Common myeloid progenitor, CD34-positive (primary cell): ENCODE results near the gene LMBR1L.

Experiments
- CTCF ChIA-PET: fragments of 350-600 bp; sonication (Branson Sonifier 250); formaldehyde crosslinking; loops from one replicate; lab custom pipeline; 2021; ENCODE audit warnings: antibody characterized with exemption; lab: Charles Lee
- POLR2A ChIA-PET: fragments of 350-600 bp; sonication (Branson Sonifier 250); formaldehyde crosslinking; loops from one replicate; lab custom pipeline; 2021; ENCODE audit warnings: antibody characterized with exemption; lab: Charles Lee
- DNase-seq, 3 donors: peaks; one replicate each; pipeline versions ENCODE4 v3.0.0 to v3.0.0-alpha.2; 2013
- H3K27ac ChIP-seq, 2 experiments: 1 replicate in 1 of 2; 2 replicates in 1 of 2; pipeline ENCODE4 v1.7.0; 2013; ENCODE audit warnings: inconsistent platforms in 2 of 2, low read length in 2 of 2, mild to moderate bottlenecking in 2 of 2, low read depth in 1 of 2, moderate library complexity in 1 of 2; ENCODE audit not compliant: severe bottlenecking in 2 of 2, insufficient read depth in 1 of 2, poor library complexity in 1 of 2
- H3K27me3 ChIP-seq, 5 experiments: replicated peaks in 2 of 5; 1 replicate in 3 of 5; 2 replicates in 2 of 5; pipeline versions ENCODE4 v1.6.1 to v1.7.0; 2013; ENCODE audit warnings: low read length in 4 of 5, mild to moderate bottlenecking in 2 of 5, moderate library complexity in 2 of 5, inconsistent platforms in 1 of 5; ENCODE audit not compliant: insufficient read depth in 5 of 5, control insufficient read depth in 4 of 5
- H3K36me3 ChIP-seq, 4 experiments: 1 replicate in 2 of 4; 2 replicates in 2 of 4; pipeline versions ENCODE4 v1.6.1 to v1.7.0; 2013; ENCODE audit warnings: low read length in 3 of 4, control low read depth in 1 of 4, mild to moderate bottlenecking in 1 of 4; ENCODE audit not compliant: control insufficient read depth in 4 of 4, insufficient read depth in 4 of 4
- H3K4me1 ChIP-seq, 4 experiments: 1 replicate in 3 of 4; 2 replicates in 1 of 4; pipeline versions ENCODE4 v1.6.1 to v1.7.1; 2013; ENCODE audit warnings: low read length in 3 of 4, mild to moderate bottlenecking in 3 of 4, control low read depth in 1 of 4, inconsistent platforms in 1 of 4, moderate library complexity in 1 of 4; ENCODE audit not compliant: control insufficient read depth in 4 of 4, insufficient read depth in 4 of 4; ENCODE audit errors: control extremely low read depth in 1 of 4
- H3K4me3 ChIP-seq, 7 experiments: 1 replicate in 4 of 7; 2 replicates in 3 of 7; pipeline versions ENCODE4 v1.5.1 to v1.7.0; 2013; ENCODE audit warnings: mild to moderate bottlenecking in 7 of 7, low read length in 6 of 7, moderate library complexity in 6 of 7, inconsistent platforms in 2 of 7, low read depth in 2 of 7, control low read depth in 1 of 7; ENCODE audit not compliant: insufficient read depth in 4 of 7, control insufficient read depth in 1 of 7; ENCODE audit errors: extremely low read depth in 1 of 7
- H3K9me3 ChIP-seq, 5 experiments: 1 replicate in 4 of 5; 2 replicates in 1 of 5; pipeline versions ENCODE4 v1.6.1 to v1.7.1; 2013; ENCODE audit warnings: low read length in 4 of 5, mild to moderate bottlenecking in 2 of 5, inconsistent platforms in 1 of 5, low read depth in 1 of 5, moderate library complexity in 1 of 5; ENCODE audit not compliant: control insufficient read depth in 4 of 5, insufficient read depth in 2 of 5; ENCODE audit errors: control extremely low read depth in 1 of 5
- WGBS: methylation state at CpG from one replicate; pipeline ENCODE4 v1.1.5; 2013; ENCODE audit not compliant: insufficient coverage; 5-methylcytosine and 5-hydroxymethylcytosine counted together

LMBR1L gene

DNA sequence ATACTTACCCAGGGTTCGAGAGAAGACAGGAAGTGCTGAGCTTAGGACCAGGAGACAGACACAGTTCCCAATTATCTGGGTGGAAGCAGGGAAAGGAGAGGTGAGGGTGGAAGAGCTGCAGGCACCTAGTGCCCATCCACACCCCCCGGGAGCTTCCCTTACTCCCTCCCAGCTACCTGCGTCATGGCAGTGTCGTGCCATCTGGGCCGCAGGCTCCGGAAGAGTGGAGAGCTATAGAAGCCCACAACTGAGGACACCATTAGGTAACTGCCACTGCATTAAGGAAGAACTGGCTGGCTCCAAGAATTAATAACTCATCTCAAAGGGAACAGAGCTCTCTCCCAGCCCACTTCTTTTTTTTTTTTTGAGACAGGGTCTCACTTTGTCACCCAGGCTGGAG lies 10.3 kb downstream of the LMBR1L start:
- Histone ChIP-seq H3K4me3 (no peak overlapping the region), H3K4me1 (peaks cover 0 to 6% (median 0%) of the 10 kb centered on the region in 4 experiments), H3K36me3 (peaks cover 23 to 85% (median 60%) of the 10 kb centered on the region in 4 experiments), H3K9me3 (no peaks in the 10 kb centered on the region), H3K27me3 (peaks cover 0 to 7% (median 1%) of the 10 kb centered on the region in 5 experiments), H3K27ac (no peak overlapping the region)
- ChIA-PET CTCF (interaction anchor here (1.1 to 20.9 kb wide), 9 partner anchors 4 to 136 kb away, joined by 4 to 326 read pairs (median 22); partner anchors contain the start of genes DHH, LMBR1L, RHEBL1 and TUBA1B), POLR2A (interaction anchor here (0.7 to 1.1 kb wide), 2 partner anchors 8 to 102 kb away, joined by 3 read pairs; no protein-coding TSS in a partner anchor)
- DNase-seq, result no peak
- WGBS, result 100% methylated on average over 4 of the region's 6 CpGs

DNA sequence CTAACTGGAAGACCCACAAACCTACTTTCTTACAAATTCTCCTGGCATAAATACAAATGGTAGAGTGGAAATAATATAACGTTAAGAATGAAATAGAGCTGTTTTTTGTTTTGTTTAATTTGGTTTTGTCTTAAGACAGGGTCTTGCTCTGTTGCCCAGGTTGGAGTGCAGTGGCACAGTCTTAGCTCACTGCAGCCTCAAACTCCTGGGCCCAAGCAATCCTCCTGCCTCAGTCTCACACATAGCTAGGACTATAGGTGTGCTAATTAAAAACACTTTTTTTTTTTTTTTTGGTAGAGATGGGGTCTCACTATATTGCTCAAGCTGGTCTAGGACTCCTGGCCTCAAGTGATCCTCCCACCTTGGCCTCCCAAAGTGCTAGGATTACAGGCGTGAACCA lies 11.9 kb downstream of the LMBR1L start:
- Histone ChIP-seq H3K36me3 (peaks cover 19 to 69% (median 51%) of the 10 kb centered on the region in 4 experiments), H3K27ac (no peak overlapping the region), H3K4me3 (no peak overlapping the region), H3K4me1 (peaks cover 0 to 13% (median 10%) of the 10 kb centered on the region in 4 experiments), H3K9me3 (no peaks in the 10 kb centered on the region), H3K27me3 (peaks cover 5 to 24% (median 10%) of the 10 kb centered on the region in 5 experiments)
- CTCF ChIA-PET, result interaction anchor here (0.7 to 20.9 kb wide), 18 partner anchors 9 to 178 kb away, joined by 3 to 326 read pairs (median 4); partner anchors contain the start of genes LMBR1L, RHEBL1 and TUBA1B
- POLR2A ChIA-PET, result interaction anchor here (0.6 to 1.0 kb wide), 3 partner anchors 32 to 136 kb away, joined by 3 to 4 read pairs (median 4); no protein-coding TSS in a partner anchor
- DNase-seq, result no peak
- no CpG with 5 or more reads among the region's 2 CpGs for WGBS

DNA sequence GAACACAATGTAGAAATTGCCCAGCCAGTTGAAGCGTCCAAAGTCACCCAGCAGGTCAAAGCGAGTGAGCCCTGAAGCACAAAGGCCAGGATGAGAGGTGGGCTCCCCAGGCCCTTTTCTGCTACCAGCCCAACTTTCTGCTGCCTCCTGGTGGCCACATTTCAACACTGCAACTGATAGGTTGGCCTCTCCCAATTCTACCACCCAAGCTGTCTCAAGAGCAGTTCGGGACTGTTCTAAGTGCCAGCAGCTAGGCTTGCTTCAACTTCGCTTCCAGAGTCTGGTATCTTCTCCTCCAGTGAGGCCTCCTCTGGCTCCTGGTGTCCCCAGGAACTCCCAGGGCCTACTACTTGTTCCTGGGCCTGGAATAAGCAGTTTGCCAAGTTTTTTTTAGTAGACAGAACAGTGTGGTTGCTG lies 12.6 kb downstream of the LMBR1L start:
- CTCF ChIA-PET, result interaction anchor here (0.7 to 20.9 kb wide), 14 partner anchors 10 to 177 kb away, joined by 3 to 326 read pairs (median 4); partner anchors contain the start of genes LMBR1L, RHEBL1 and TUBA1B
- H3K36me3 ChIP-seq, result peaks cover 19 to 62% (median 45%) of the 10 kb centered on the region in 4 experiments
- WGBS, result 92% methylated on average over 3 of the region's 4 CpGs
- peaks cover 5 to 30% (median 16%) of the 10 kb centered on the region in 5 experiments for H3K27me3 ChIP-seq
- no peak overlapping the region for H3K27ac ChIP-seq
- H3K9me3 ChIP-seq, result no peaks in the 10 kb centered on the region
- DNase-seq, result peak; percentile 53 to 76 (median 65)
- H3K4me1 ChIP-seq, result peaks cover 0 to 17% (median 12%) of the 10 kb centered on the region in 4 experiments
- POLR2A ChIA-PET, result interaction anchor here (1.0 kb wide), 1 partner anchor 33 kb away, joined by 3 read pairs; no protein-coding TSS in a partner anchor
- no peak overlapping the region for H3K4me3 ChIP-seq

DNA sequence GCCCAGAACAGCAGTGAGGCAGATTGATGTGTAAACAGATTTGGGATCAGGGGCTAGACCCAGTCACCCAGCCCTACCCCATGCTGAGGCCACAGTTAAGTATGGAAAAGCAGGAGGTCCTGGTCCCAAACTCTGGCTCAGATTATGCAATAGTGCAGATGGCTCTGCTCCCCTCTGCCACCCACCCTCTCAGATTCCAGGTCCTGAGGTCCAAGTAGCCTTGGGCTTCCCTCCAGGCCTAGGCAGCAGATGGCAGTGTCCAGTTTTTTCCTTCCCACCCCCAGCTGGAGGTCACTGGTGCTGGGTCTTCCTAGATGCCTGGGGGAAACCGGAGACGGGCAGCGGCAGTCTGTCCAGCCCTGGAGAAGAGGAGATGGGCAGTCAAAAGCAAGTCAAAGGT lies 13.3 kb downstream of the LMBR1L start:
- POLR2A ChIA-PET, result no interaction called here

DNA sequence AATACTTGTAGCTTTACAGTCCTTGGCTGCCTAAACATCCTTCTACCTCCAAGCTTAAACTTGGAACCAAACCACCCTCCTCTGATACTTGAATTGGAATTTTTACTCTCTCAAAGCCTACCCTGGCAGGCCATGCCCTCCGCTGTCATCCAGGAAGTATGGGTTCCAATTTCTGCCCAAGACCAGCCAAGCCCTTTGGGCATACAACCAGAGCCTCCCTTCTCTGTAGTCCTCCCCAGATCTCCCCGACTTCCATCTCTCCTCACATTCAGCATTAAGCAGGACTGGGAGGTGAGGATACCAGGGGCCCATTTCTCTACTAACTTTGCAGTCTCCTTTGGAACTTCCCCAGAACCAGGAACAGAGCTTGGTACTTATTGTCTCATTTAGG lies 15.7 kb downstream of the LMBR1L start:
- peaks cover 0 to 42% (median 40%) of the 10 kb centered on the region in 4 experiments for H3K4me1 ChIP-seq
- CTCF ChIA-PET, result interaction anchor here (0.9 to 20.9 kb wide), 7 partner anchors 8 to 140 kb away, joined by 3 to 326 read pairs (median 22); partner anchors contain the start of genes LMBR1L, RHEBL1 and TUBA1B
- POLR2A ChIA-PET, result interaction anchor here (0.9 to 1.0 kb wide), 2 partner anchors 30 to 36 kb away, joined by 3 to 4 read pairs; partner anchors contain the start of gene TUBA1B
- peaks cover 4 to 32% (median 18%) of the 10 kb centered on the region in 4 experiments for H3K36me3 ChIP-seq
- H3K27me3 ChIP-seq, result peaks cover 10 to 61% (median 31%) of the 10 kb centered on the region in 5 experiments
- no peaks in the 10 kb centered on the region for H3K9me3 ChIP-seq
- no peak for DNase-seq
- H3K4me3 ChIP-seq, result no peak overlapping the region
- WGBS, result 80% methylated on average over 1 of the region's 2 CpGs
- H3K27ac ChIP-seq, result no peak overlapping the region

More for the DNA sequence above, 13.3 kb downstream of the LMBR1L start:
- H3K27ac ChIP-seq, result no peak overlapping the region
- H3K36me3 ChIP-seq, result peaks cover 16 to 56% (median 39%) of the 10 kb centered on the region in 4 experiments
- H3K9me3 ChIP-seq, result no peaks in the 10 kb centered on the region
- CTCF ChIA-PET, result interaction anchor here (1.1 to 20.9 kb wide), 9 partner anchors 10 to 145 kb away, joined by 3 to 326 read pairs (median 6); partner anchors contain the start of genes LMBR1L, RHEBL1 and TUBA1B
- peaks cover 0 to 20% (median 18%) of the 10 kb centered on the region in 4 experiments for H3K4me1 ChIP-seq
- WGBS, result 100% methylated on average over 1 of the region's 3 CpGs
- no peak for DNase-seq
- H3K4me3 ChIP-seq, result no peak overlapping the region
- peaks cover 10 to 37% (median 21%) of the 10 kb centered on the region in 5 experiments for H3K27me3 ChIP-seq

DNA sequence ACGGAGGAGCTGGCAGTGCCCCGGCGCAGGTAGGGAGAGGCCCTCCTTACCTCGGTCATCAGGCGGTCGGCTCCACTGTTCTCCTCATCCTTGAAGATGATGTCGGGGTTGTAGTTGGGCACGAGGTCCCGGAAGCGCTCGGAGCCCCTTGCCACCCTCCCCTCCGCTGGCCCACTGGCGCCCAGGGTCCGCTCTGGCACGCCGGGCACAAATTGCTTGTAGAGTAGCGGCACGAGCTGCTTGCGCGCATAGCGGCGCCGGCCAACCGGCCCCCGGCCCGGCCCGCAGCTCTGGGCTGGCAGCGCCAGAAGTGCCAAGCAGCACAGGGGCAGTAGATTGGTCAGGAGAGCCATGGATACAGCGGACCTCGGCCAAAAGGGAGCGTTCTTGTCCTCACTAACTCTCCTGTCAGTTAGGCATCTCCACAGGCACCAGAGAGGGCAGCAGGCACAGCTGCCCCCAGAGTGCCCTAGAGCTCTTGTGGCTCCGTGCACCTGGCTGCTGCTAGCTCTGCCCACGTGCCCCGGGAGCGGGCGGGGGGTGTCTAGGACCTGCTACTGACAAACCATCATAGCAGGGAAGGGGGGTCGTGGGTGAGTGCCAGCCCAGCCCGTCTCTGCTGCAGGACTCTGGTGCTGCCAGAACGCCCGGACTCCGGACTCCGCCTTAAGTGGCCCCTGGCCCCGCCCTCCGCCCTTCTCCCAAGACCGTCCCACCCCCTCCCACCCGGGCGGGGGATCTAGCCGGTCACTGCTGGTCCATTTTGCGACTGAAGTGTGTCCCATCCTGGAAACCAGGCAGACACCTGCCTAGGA lies 16.3 kb downstream of the LMBR1L start, which contains the start of gene DHH:
Gene DHH (minus strand): TSS at position 642 of the 815 bp plus-strand sequence. CDS start 289 bp downstream, at position 353.
- Histone ChIP-seq H3K4me1 (peaks cover 1 to 48% (median 45%) of the 10 kb centered on the region in 4 experiments), H3K27ac (peak within 1 kb of the TSS in 1 of 2 experiments; percentile 74), H3K27me3 (peaks cover 10 to 67% (median 34%) of the 10 kb centered on the region in 5 experiments), H3K9me3 (no peaks in the 10 kb centered on the region), H3K36me3 (peaks cover 4 to 26% (median 16%) of the 10 kb centered on the region in 4 experiments), H3K4me3 (peak within 1 kb of the TSS in 5 of 7 experiments; percentile 16 to 51 (median 34))
- CTCF ChIA-PET, result interaction anchor here (0.9 to 20.9 kb wide), 8 partner anchors 7 to 141 kb away, joined by 3 to 326 read pairs (median 14); partner anchors contain the start of genes LMBR1L, RHEBL1 and TUBA1B
- peak in 2 of 3 donors; percentile 48 to 65 for DNase-seq
- POLR2A ChIA-PET, result interaction anchor here (0.6 to 1.0 kb wide), 3 partner anchors 26 to 37 kb away, joined by 3 to 4 read pairs (median 3); partner anchors contain the start of gene TUBA1B
- WGBS, result 1% methylated on average over 40 of the region's 49 CpGs
